ENCODE results near the gene CERS5.
"Not testable (repeated sequence)": the region's sequence is repeated elsewhere in the genome, so short reads cannot be mapped to it uniquely, and the experiment has no call there.

The CERS5 gene

GRCh38 chr12:50085615-50086072 is 81.5 kb downstream of the CERS5 start:
- no peak for DNase-seq (ENCODE audit: low spot score)
- TF ChIP-seq CTCF (IDR thresholded peaks at IDR 0.05; ENCODE audit: extremely low read depth, insufficient read depth, missing control alignments) = no peak
- in situ Hi-C loops (cut with MboI; ENCODE audit: low pct_unique_long_range_greater_than_20kb, low sequenced_read_pairs, unreplicated experiment) = no loop called here

- in situ Hi-C loops (cut with MboI; ENCODE audit: low pct_unique_long_range_greater_than_20kb, low sequenced_read_pairs, unreplicated experiment) = no loop called here
- DNase-seq (ENCODE audit: low spot score) = peak; percentile 94
- peak; percentile 76 for TF ChIP-seq CTCF (IDR thresholded peaks at IDR 0.05; ENCODE audit: extremely low read depth, insufficient read depth, missing control alignments)
These were observed 82.2 kb downstream of the CERS5 start, which contains the start of gene SMARCD1 for GRCh38 chr12:50084775-50085614. TSS of gene SMARCD1 (plus strand) at chr12:50085342. CDS start at chr12:50085370, 28 bp downstream.

GRCh38 chr12:50084409-50084774 is 82.8 kb downstream of the CERS5 start:
- DNase-seq (ENCODE audit: low spot score); in situ Hi-C loops (cut with MboI; ENCODE audit: low pct_unique_long_range_greater_than_20kb, low sequenced_read_pairs, unreplicated experiment): not testable (repeated sequence)

DNA sequence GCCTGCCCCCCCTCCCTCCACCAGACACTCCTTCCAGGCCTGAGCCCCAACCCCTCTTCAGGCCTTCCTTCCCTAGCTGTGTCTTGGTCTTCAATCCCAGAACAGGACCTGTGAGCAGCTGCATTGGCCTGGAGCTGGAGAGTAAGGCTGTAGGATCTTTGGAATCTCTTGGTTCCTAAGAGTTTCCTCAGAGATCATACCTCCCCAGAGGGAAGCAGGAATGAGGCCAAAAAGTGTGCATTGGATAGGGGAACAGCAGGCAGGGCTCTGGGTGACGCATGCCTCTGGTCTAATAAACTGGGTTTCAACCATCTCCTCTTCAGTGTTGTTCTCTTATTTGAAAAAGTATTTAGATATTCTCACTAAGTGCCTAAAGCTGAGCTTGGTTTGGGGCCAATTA is 83.9 kb downstream of the CERS5 start:
- in situ Hi-C loops (cut with MboI; ENCODE audit: low pct_unique_long_range_greater_than_20kb, low sequenced_read_pairs, unreplicated experiment) = no loop called here

GRCh38 chr12:50082644-50083043 is 84.5 kb downstream of the CERS5 start:
- DNase-seq (ENCODE audit: low spot score) = no peak
- in situ Hi-C loops (cut with MboI; ENCODE audit: low pct_unique_long_range_greater_than_20kb, low sequenced_read_pairs, unreplicated experiment) = no loop called here
- TF ChIP-seq CTCF (IDR thresholded peaks at IDR 0.05; ENCODE audit: extremely low read depth, insufficient read depth, missing control alignments) = no peak

More for the DNA sequence above, 83.9 kb downstream of the CERS5 start:
- DNase-seq (ENCODE audit: low spot score) = no peak
- TF ChIP-seq CTCF (IDR thresholded peaks at IDR 0.05; ENCODE audit: extremely low read depth, insufficient read depth, missing control alignments) = no peak

- no peak for TF ChIP-seq CTCF (IDR thresholded peaks at IDR 0.05; ENCODE audit: extremely low read depth, insufficient read depth, missing control alignments)
- in situ Hi-C loops (cut with MboI; ENCODE audit: low pct_unique_long_range_greater_than_20kb, low sequenced_read_pairs, unreplicated experiment) = no loop called here
- DNase-seq (ENCODE audit: low spot score) = no peak
These were observed 85.9 kb downstream of the CERS5 start for GRCh38 chr12:50081096-50081808.

DNA sequence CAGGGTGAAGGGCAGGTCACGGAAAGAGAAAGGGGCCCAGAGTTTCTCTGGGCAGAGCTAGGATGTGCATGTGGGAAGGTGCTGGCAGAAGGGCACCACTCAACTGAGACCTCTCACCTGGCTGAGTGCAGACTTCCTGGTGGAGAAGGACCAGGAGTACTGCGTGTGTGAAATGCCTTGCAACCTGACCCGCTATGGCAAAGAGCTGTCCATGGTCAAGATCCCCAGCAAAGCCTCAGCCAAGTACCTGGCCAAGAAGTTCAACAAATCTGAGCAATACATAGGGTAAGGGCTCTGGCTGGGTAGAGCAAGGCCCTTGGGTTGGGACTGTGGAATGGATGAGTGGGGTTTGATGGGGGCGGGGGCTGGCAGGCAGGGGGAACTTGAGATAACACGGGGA is 87.4 kb downstream of the CERS5 start:
- in situ Hi-C loops (cut with MboI; ENCODE audit: low pct_unique_long_range_greater_than_20kb, low sequenced_read_pairs, unreplicated experiment) = loop anchor here (10.0 kb wide), 1 partner anchor 85 kb away; the partner anchor contains the start of gene CERS5
- no peak for TF ChIP-seq CTCF (IDR thresholded peaks at IDR 0.05; ENCODE audit: extremely low read depth, insufficient read depth, missing control alignments)
- DNase-seq (ENCODE audit: low spot score) = no peak

All from GM13977 (cell line).